Pancreas (tissue), 10 donors: ENCODE results near the gene STK4. TPM values are rescaled to one million over a fixed set of nuclear protein-coding genes. Genes with fewer than 3 reads are reported as not detected.

Experiments used
- ATAC-seq, 4 donors: fragments of 200-7000 bp; cut with Tn5 transposase; one replicate each; pipeline versions ENCODE4 v1.8.0 to v1.9.1; 2020; ENCODE audit warnings: mild to moderate bottlenecking in 4 of 4, moderate library complexity in 4 of 4
- DNase-seq, 6 donors: peaks; one replicate each; pipeline ENCODE4 v3.0.0-alpha.2; 2020
- FAIRE-seq: peaks from 2 replicates; lab custom pipeline; 2012; peaks lifted over from hg19 to GRCh38; lab: Jason Lieb, UNC
- H3K27ac ChIP-seq, 4 donors: fragments of 200-600 bp; sonication (generic); 1 replicate in 3 of 4; 2 replicates in 1 of 4; pipeline versions ENCODE4 v1.5.0 to v1.8.0; 2020
- H3K27me3 ChIP-seq, 4 donors: fragments of 200-600 bp; one replicate each; pipeline ENCODE4 v1.8.0; 2021
- H3K36me3 ChIP-seq, 3 donors: fragments of 200-600 bp; sonication (generic) in 1 of 3; one replicate each; pipeline versions ENCODE4 v1.5.0 to v1.8.0; 2020 to 2021
- H3K4me1 ChIP-seq, 3 donors: fragments of 200-600 bp; one replicate each; pipeline ENCODE4 v1.8.0; 2021
- H3K4me3 ChIP-seq, 4 donors: fragments of 200-600 bp; sonication (generic) in 2 of 4; one replicate each; pipeline versions ENCODE4 v1.5.0 to v1.8.0; 2020 to 2021
- H3K9me3 ChIP-seq, 4 donors: fragments of 200-600 bp; one replicate each; pipeline ENCODE4 v1.8.0; 2021
- WGBS, 2 donors: extraction: QIAGEN DNeasy Blood & Tissue Kit; methylation state at CpG; one replicate each; pipeline ENCODE4 v1.1.7; 2013; 5-methylcytosine and 5-hydroxymethylcytosine counted together
- intact Hi-C, 3 donors: fragments of 100-400 bp; cut with DNase I; formaldehyde crosslinking; loops; one replicate each; pipeline versions ENCODE4 v1.11.1 to v1.14.2; 2022
- polyA plus RNA-seq, 2 donors: library from polyadenylated mRNA; stranded (reverse); fragments of 200-250 nt; gene quantifications; one replicate each; pipeline ENCODE4 v1.2.3, GENCODE V29; 2013
- total RNA-seq, 6 donors: library from RNA; stranded (reverse); fragmentation: NEBNext Ultra II Directional in 4 of 6; extraction: Animal tissue kit (Norgen Biotek cat#: 25700) in 4 of 6; gene quantifications; one replicate each; pipeline versions ENCODE4 v1.2.1 to v1.2.4, GENCODE V29; 2021 to 2023
- TF ChIP-seq, protein P1 (sequence below), 4 donors: fragments of 200-600 bp; sonication (generic) in 3 of 4; IDR thresholded peaks; one replicate each; pipeline versions ENCODE4 v1.5.0 to v1.8.0; 2021; ENCODE audit warnings: antibody characterized with exemption in 4 of 4
- donor health status: healthy with polysubstance abuse.
- donor health status: DM: no; HTN: no; CAD: no; lungs with moderate emphysema.
- donor health status: DM: no; HTN: no; CAD: no.
- donor health status: control.
- donor health status: control.
- donor health status: Bipolar disorder and iron deficiency.
- donor health status: DM: yes; HTN: yes; CAD: no.
- donor health status: DM: no; HTN: no; CAD: no.
- donor health status: DM: no; HTN: no; CAD: no.
- donor health status: DM: yes; HTN: yes; CAD: no.

STK4 gene
- total and polyA plus RNA-seq, 8 donors, result 3.7 to 18.9 (median 8.8) TPM

DNA sequence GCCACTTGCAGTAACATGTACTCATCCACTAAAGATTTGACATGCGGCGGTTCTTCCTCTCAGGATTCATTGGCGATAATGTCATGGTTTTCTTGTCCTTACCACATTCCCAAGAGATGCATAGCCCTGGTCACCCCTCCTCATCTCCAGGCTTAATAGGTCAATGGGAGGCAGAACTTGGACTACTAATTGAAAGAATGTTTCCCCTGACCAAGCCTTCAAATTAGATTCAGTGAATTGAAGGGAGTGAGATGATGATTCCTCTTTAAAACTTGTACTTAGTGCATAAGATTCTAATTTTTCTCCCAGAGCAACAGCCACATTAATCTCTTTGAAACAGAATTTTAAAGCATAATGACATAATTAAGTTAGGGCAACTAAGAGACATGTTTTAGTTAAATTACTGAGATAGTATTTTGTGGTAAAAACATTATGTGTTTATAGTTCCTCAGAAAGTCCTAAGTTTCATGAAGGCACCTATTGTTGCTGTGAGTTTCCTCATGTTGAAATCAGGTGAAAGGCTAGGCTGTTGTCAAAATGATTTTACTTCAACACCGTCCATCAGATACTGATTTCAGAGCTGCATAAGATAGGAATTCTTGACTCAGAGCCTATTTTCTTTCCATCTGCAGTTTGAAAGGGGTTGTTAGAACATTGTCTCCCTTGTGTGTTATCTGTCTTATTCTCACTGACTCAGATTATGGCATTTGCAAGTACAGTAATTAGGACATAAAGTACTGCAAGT, 48.5 kb downstream of the STK4 start:
- 70 to 76% methylated on average over 4 of the region's 4 CpGs for WGBS, 2 donors
- peaks cover 0 to 6% (median 0%) of the 10 kb centered on the region in 3 donors for H3K4me1 ChIP-seq
- TF ChIP-seq, protein P1, sequence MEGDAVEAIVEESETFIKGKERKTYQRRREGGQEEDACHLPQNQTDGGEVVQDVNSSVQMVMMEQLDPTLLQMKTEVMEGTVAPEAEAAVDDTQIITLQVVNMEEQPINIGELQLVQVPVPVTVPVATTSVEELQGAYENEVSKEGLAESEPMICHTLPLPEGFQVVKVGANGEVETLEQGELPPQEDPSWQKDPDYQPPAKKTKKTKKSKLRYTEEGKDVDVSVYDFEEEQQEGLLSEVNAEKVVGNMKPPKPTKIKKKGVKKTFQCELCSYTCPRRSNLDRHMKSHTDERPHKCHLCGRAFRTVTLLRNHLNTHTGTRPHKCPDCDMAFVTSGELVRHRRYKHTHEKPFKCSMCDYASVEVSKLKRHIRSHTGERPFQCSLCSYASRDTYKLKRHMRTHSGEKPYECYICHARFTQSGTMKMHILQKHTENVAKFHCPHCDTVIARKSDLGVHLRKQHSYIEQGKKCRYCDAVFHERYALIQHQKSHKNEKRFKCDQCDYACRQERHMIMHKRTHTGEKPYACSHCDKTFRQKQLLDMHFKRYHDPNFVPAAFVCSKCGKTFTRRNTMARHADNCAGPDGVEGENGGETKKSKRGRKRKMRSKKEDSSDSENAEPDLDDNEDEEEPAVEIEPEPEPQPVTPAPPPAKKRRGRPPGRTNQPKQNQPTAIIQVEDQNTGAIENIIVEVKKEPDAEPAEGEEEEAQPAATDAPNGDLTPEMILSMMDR (IDR thresholded peaks at IDR 0.05), result no peak
- no peak overlapping the region for H3K4me3 ChIP-seq
- no peaks in the 10 kb centered on the region for H3K27me3 ChIP-seq
- intact Hi-C loops, result no loop called here
- FAIRE-seq (no peak), DNase-seq (no peak), ATAC-seq (peak in 3 of 4 donors; percentile 22 to 63 (median 53))
- H3K36me3 ChIP-seq, result no peaks in the 10 kb centered on the region
- no peaks in the 10 kb centered on the region for H3K9me3 ChIP-seq
- peak overlapping the region in 1 of 4 donors; percentile 17 for H3K27ac ChIP-seq

DNA sequence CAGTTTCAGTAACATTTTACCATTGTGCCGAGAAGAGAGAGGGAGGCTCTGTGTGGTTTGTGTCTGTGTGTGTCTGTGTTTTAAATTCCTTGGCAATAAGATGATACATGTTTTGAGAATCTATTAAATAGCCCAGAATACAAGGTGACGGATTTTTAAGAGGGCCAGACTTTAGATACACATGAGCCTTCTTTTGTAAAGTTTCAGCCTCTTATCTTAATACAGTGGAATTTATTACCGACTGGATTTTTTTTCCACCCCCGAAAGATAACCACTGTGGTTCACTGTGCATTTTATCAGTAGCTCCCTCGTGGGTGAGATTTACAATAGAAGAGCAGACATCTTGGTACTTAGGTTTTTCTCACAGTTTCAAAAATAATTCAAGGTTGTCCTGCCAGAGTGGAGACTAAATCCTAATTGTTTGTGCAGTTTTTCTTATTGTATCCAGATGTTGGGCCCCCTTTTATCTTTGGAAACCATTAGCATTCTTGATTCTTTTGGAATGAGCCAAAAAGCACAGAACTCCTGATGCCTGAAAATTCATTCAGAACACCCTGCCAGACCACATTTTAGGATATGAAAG, 49.9 kb downstream of the STK4 start:
- TF ChIP-seq, protein P1 (IDR thresholded peaks at IDR 0.05), result no peak
- H3K27me3 ChIP-seq, result no peaks in the 10 kb centered on the region
- H3K27ac ChIP-seq, result peak overlapping the region in 1 of 4 donors; percentile 17
- no peaks in the 10 kb centered on the region for H3K9me3 ChIP-seq
- no peaks in the 10 kb centered on the region for H3K36me3 ChIP-seq
- no peak for DNase-seq
- no peak overlapping the region for H3K4me3 ChIP-seq
- WGBS, 2 donors, result 18% methylated on average over 5 of the region's 5 CpGs
- peak in 1 of 4 donors; percentile 30 for ATAC-seq
- no peak for FAIRE-seq
- intact Hi-C loops, result no loop called here
- H3K4me1 ChIP-seq, result peaks cover 0 to 6% (median 0%) of the 10 kb centered on the region in 3 donors

DNA sequence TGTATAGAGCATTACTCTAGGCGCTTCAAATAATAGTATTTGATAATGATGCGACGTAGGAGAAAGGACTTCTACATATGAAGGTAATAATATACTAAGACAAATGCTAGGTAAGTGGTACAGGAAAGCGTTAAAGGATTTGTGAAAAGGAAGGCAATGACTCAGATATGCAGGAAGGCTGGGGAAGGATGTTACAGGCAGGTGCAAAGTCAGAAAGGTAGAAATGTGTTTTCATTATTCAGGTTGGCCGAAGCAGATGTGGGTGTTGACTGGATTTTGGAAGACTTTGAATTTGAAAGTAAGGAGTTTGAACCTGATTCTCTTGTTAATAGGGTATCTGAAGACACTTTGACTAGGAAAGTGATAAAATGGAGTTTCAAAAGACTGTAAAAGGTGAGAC, 51.0 kb downstream of the STK4 start:
- TF ChIP-seq, protein P1 (IDR thresholded peaks at IDR 0.05), result no peak
- Histone ChIP-seq H3K9me3 (no peaks in the 10 kb centered on the region), H3K27me3 (no peaks in the 10 kb centered on the region), H3K4me3 (no peak overlapping the region), H3K27ac (no peak overlapping the region), H3K4me1 (peaks cover 0 to 6% (median 0%) of the 10 kb centered on the region in 3 donors), H3K36me3 (no peaks in the 10 kb centered on the region)
- WGBS, 2 donors, result 87 to 96% methylated on average over 5 of the region's 5 CpGs
- FAIRE-seq, result no peak
- DNase-seq, result no peak
- ATAC-seq, result no peak
- intact Hi-C loops, result no loop called here

DNA sequence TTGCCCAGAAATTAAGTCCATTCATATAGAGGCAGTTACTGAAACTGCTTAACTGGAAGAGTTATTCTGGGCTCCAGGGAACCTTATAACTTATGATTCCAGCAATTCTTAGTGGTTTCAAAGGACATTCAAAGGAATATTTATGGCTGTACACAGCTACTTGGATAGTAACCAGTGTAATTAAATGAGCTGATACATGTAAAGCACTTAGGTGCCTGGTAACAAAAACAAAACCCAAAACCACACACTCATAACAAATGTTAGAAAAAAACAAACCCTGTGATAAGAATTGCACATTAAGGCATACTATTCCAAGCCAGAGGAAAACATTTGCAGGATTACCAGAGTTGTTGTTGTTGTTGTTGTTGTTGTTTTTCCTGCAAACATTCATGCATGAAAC, 51.5 kb downstream of the STK4 start:
- no peak for DNase-seq

More for the DNA sequence above, 51.5 kb downstream of the STK4 start:
- TF ChIP-seq, protein P1 (IDR thresholded peaks at IDR 0.05), result no peak
- Histone ChIP-seq H3K9me3 (no peaks in the 10 kb centered on the region), H3K4me3 (no peak overlapping the region), H3K36me3 (no peaks in the 10 kb centered on the region), H3K27ac (no peak overlapping the region), H3K4me1 (peaks cover 0 to 6% (median 0%) of the 10 kb centered on the region in 3 donors), H3K27me3 (no peaks in the 10 kb centered on the region)
- intact Hi-C loops, result no loop called here
- ATAC-seq (no peak), FAIRE-seq (no peak)
